ENCODE results near the gene DHDH.

DNA sequence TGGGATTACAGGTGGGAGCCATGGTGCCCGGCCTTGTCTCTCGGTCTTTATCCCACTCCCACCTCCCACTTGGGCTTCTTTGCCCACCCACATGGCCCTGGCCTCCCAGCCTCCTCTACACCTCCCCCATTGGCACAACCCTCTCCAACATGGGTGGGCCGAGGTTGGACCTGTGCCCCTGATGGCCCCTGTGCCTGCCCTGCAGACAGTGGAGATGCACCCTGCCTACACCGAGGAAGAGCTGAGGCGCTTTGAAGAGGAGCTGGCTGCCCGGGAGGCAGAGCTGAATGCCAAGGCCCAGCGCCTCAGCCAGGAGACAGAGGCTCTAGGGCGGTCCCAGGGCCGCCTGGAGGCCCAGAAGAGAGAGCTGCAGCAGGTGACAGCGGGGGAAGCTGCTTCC, 12.6 kb upstream of the DHDH start:
- TF ChIP-seq POLR2AphosphoS5 (IDR thresholded peaks at IDR 0.05; ENCODE audit: low read depth, low read length) = no peak
- no peak for TF ChIP-seq POLR2A (IDR thresholded peaks at IDR 0.05; ENCODE audit: low read depth, low read length)

All from GM12892 (cell line).